ENCODE data around the gene PDCD10.

Gene PDCD10

DNA sequence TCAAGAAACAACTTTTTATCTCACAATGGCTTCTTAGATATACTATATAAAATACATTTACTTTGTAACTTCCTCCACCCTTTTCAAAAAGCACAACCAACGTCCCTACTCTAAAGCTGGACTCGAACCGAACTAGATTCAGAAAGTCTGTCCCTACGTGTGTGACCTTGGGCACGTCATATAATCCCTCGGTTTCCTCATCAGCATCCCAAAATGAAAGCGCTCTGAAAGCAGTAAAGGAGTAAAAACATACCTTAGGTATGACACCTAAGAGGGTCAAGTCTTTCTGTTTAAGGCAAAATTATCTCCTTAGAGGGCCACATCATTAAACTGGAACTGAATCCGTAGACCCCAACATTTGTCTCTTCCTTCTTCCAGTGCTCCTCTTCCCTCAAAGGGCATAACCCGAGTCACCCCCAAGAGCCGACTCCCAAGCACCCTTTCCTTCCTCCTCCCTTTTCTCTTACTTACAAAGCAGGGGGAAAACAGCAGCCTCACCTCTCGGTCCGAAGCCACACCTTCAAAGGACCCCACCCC, 663 bp downstream of the PDCD10 start:
- DNase-seq (ENCODE audit: low read depth), result no peak

DNA sequence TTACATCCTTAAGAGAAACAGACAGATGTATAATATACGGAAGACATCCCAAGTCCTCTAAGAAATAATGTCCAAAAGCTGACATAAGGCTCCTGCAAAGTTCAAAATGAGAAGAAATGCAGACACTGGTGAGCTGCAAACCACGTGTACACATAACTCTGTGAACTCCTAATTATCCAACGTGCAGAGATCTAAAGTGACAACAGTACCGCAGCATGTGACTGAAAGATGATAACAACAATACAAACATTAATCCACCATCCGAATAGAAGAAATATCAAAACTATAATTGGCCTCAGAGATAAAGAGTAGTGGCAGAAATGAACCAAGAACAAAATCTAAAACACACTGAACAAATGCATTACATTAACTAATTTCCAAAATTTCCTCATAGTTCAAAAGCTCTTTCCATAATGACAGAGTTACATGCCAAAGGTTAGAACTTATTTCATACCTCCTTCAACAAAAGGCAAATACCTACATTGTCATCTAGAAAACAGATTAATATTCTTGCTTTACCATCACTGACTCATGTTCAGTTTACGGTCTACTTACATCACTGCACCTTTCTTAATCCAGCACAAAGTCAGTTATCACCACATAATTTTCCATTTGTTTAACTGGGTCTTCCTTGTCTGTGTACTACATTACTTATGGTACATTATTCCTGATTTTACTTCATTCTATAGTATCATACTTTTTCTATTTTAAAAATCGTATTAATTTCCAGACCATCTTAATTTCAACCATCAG, 2.2 kb downstream of the PDCD10 start:
- DNase-seq (ENCODE audit: low read depth), result no peak

DNA sequence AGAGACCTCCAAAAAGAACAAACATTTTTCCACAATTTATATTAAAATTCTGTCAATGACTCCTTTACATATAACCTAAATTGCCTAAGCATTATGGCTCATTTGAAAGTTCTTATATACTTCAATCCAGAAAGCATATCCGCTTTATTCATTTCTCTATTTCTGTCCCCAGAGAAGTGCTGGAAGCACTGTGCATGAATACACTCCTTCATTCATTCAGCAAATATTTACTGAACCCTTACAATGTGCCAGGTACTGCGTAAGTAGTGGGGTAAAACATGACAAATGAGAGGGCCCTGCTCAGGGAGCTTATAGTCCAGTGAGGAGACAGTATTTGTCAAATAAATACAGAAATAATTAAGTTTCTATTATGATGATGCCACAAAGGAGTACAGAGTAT, 3.3 kb downstream of the PDCD10 start:
- no peak for DNase-seq (ENCODE audit: low read depth)

DNA sequence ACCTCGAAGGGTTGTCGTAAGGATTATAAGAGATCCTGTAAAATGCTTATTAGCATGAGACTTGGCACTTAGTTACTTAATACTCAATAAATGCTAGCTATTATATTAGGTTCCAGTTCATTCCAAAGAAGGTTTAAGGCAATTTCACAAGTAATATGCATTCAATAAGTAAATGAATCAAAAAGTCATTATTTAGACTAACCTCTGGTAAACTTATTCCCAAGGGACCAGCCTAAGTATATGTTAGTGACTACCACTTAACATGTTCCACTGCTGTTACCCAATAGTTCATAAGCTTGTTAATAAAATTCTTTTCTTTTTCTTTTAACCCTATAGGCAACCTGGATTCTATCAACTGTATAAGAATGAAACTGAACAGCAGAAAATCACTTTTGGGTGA, 5.1 kb downstream of the PDCD10 start:
- DNase-seq (ENCODE audit: low read depth), result no peak

DNA sequence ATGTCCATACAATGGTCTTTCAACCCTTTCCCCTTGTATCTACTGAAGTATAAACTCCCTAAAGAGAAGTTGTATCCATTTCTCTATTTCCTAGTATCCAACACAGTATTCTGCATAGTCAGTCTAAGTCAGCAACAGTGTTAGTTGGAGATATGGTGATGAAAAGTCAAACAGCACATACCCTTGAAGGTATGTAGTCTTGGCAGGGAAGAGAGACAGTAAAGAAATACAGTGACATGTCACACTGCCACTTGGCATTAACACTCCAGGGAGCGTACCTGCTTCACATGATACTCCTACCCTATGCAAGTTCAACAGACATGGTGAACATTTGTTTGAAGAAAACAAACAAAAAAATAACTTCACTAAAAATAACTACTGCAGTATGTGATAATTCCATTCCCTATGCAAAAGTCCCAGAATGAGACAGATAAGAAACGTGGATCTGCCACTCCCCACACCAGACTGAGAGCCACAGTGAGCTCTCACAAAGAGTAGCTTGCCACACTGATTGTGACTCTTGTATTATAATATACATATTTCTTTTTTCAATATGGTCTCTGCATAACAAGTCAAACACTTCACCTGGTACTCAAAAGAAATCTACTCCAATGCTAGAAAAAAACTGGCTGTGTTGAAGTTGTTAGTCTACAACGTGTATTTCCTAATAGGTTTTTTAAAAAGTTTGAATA, 5.9 kb downstream of the PDCD10 start:
- DNase-seq (ENCODE audit: low read depth), result no peak

DNA sequence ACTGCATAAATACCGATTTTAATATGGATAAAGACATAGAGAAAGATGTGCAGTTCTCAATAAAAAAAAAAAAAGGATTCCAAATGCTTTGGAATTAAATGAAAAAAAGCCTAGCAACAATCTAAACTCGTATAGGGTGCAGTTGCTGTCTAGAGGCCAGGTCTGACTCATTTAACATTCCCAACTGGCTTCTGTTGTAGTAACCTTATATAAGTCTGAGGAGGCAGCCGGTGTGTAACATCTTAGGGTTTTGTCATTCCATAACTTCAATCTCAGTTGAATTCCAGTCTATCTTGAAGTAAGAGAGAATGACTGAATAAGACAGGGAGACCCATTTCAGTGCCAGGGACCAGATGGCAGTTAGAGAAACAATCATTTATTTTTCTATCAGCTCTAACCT, 6.5 kb downstream of the PDCD10 start:
- no peak for DNase-seq (ENCODE audit: low read depth)

DNA sequence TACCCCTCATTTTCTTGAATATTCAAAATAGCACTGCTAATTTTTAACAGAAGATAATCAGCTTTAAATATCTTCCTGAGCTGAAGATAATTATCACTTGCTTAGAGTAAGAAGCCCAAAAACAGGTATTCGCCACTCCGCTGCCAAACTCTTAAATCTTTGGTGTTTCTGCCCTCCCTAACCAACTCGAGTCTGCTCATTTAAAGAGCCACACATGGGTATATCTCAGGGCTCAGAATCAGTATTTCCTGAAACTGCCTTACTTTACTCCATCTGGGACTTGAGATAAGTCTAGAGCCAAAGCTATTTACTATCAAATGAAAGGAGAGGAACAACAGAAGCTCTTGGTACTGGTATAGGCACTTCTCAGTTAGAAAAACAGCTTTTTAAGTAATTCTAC, 10.8 kb downstream of the PDCD10 start:
- DNase-seq (ENCODE audit: low read depth), result no peak

DNA sequence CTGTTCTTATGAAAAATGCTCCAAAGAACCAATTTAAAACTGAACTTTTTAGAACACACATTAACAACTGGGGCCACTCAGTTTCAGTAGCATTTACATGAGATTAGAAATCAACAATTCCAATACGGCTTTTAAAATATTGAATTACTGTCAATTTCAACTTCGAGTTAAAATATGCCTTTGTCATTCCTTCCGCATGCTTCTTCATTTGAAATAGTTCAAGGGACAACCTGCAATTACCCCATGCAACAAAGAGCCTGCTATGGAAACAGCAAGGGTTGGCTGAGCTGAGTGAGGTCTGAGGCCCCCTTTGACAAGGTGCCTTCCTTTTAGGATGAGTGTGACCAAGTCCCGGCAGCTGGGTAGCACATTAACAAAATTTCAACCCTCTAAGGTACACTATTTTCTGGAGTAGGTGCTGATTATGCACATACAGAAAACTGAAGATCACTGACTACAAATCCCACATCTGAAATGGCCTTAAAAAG, 11.6 kb downstream of the PDCD10 start:
- DNase-seq (ENCODE audit: low read depth), result no peak

DNA sequence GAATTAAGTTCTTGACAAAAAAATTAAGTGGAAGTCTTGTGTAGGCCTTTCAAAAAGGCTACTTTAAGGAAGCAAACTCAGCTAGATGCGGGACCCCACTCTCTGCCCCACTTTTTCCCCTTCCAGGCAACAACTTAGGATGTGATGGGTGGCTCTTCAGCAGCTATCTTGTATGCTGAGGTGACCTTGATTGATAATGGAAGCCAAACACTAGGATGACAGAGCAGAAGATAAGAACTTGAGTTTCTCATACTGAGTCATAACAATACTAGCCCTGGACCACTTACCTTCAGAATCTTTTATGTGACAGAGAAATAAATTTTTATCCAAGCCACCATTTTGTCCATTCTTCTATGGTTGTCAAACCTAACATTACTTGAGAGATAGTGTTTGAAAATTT, 16.1 kb downstream of the PDCD10 start:
- no peak for DNase-seq (ENCODE audit: low read depth)

DNA sequence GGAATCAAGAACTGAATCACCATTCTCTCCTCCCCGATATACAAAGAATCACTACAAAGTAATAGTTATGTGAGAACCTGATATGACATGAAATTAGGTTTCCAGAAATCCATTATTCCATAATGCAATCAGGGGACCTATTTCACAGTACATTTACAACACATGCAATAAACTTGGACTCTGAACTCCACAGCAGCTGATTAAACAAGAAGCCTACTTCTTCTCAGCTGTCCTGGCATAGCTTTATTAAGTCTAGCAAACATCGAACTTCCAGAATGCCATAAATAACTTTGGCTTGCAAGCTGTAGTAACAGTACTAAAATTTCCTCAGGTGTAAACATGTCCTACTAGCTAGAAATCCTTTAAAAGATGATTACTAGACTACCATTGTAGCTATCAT, 17.8 kb downstream of the PDCD10 start:
- no peak for DNase-seq (ENCODE audit: low read depth)

DNA sequence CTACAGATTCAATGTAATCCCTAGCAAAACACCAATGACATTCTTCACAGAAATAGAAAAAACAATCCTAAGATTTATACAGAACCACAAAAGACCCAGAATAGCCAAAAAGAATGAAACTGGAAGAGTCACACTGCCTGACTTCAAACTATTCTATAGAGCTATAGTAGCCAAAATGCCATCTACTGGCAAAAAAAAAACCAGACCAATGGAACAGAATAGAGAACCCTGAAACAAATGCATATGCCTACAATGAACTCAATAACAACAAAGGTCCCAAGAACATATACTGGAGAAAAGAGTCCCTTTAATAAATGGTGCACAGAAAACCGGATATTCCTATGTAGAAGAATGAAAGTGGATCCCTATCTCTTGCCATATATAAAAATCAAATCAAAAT, 19.8 kb downstream of the PDCD10 start:
- DNase-seq (ENCODE audit: low read depth), result no peak

DNA sequence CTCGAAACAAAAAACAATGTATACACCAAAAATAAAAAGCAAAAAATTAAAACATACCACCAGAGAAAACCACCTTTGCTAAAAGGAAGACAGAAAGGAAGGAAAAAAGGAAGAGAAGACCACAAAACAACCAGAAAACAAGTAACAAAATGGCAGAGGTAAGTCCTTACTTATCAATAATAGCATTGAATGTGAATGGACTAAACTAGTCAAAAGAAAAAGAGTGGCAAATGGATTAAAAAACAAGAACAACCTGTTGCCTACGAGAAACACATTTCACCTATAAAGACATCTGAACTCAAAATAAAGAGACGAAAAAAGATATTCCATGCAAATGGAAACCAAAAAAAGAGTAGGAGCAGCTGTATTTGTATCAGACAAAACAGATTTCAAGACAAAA, 22.2 kb downstream of the PDCD10 start:
- no peak for DNase-seq (ENCODE audit: low read depth)

DNA sequence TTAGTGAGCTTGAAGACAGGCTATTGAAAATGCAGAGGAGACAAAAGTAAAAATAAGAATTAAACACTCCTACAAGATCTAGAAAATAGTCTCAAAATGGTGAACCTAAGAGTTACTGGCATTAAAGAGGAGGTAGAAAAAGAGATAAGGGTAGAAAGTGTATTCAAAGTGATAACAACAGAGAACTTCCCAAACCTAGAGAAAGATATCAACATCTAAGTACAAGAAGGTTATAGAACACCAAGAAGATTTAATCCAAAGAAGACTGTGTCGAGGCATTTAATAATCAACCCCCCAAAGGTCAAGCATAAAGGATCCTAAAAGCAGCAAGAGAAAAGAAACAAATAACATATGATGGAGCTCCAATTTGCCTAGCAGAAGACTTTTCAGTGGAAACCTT, 23.3 kb downstream of the PDCD10 start:
- DNase-seq (ENCODE audit: low read depth), result no peak

DNA sequence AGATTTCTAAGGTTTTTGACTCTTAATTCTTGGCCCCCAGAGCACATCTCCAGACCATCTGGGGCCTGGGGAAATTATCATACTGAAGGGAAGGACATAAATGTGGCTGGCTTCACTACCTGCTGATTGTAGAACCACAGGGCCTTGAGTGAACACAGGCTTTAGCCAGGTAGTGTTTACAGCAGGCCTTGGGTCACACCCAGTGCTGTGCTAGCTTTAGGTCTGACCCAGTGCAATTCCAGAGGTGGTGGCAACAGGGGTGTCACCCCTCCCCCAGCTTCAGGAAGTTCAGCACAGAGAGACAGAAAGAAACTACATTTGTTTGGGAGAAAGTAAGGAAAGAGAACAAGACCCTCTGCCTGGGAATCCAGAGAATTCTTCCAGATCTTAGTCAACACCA, 24.1 kb downstream of the PDCD10 start:
- DNase-seq (ENCODE audit: low read depth), result no peak

DNA sequence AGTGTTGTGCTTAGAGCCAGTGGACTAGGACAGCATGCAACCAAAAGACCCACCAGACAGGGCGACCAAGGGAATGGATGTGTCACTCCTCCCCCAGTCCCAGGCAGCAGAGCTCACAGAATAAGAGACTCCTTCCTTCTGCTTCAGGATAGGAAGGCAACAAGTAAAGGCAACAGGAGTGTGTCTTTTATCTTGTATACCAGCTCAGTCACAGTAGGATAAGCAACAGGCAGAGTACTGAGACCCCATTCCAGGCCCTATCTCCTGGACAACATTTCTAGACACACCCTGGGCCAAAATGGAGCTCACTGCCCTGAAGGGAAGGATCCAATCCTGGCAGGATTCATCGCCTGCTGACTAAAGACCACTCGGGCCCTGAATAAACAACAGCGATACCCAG, 25.0 kb downstream of the PDCD10 start:
- no peak for DNase-seq (ENCODE audit: low read depth)

DNA sequence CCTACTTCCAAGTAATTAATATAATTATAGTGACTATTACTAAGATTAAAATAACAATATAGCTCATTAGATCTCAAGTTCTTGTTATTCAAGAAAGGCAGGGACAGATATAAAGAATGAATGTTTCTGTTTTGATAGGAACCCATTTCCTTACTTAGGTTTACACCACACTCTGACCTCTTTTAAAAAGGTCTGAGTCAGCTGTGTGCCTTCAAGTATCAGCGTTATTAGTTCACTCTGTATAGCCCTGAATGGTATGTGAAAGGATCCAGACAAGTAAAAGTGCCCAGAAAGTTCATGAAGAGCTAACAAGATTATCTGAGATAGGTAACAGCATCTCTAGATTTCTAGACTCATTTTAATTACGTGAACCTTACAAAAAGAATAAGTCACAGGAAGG, 28.9 kb downstream of the PDCD10 start:
- DNase-seq (ENCODE audit: low read depth), result no peak

DNA sequence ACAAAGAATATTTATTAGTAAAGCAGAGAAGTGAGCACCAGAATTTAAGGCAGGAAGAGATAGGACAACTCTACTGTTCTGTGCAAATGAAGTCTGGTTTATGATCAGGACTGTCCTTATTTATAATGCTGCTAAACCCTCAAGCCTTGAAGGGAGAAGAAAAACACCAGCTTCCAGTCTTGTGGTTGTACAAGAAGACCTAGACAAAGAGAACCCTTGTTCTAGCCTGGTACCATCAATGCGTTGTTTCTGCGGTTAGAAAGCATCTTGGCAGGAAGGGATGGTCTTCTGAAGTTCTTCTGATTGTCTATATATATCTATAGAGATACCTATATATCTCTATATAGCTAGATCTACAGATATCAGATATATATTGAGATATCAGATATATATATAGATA, 33.8 kb downstream of the PDCD10 start:
- DNase-seq (ENCODE audit: low read depth), result no peak

DNA sequence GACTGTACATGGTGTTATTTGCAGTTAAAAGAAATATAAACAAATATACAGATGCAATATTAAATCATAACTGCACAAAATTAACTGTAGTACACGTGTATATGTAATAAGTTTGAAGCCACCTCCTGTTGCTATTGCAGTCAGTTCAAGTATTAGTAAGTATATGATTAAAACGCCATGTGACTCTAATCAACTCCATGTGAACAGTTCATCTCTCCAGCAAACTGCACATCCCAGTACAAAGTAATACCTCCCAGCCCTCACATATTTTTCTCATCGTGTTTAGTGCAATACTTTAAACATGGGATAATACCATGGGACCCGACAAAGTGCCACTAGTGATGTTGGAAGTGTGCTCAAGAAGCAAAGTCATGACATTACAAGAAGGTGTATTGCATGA, 34.6 kb downstream of the PDCD10 start:
- no peak for DNase-seq (ENCODE audit: low read depth)

DNA sequence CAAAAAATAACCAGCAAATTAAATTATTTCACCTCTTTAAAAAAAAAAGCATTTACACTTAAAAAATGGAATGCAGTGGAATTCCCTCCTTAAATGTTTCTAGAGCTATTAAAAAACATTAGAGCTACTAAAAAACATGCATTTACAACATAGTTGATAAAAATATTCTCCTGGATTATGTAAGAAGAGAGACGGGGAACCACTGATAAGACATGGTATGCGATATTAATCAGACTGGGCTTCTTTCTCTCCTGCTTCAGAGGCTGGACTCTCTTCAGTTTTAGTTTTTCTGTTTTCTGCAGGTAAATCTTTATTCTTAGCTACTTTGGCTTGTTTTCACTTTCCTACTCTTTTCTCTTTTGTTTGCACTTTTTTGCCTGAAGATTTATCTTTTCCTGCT, 40.6 kb downstream of the PDCD10 start:
- no peak for DNase-seq (ENCODE audit: low read depth)

DNA sequence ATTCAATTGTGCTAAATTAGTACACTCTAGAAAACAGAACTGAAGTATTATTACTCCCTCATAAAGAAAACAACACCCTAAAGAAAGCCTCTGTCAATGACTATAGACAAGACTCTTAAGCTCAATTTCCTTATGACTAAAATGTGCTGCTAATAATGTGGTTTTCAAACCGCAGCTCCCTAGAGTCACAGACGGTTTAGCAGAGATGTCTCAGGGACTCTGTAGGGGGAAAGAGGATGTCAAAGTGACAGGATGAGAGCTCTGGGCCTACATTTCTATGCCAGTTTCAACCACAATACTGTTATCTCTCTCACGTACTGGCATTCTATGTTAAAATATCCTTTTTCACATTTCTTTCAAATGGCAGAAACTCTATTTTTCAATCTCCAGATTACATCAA, 43.3 kb downstream of the PDCD10 start:
- DNase-seq (ENCODE audit: low read depth), result no peak

DNA sequence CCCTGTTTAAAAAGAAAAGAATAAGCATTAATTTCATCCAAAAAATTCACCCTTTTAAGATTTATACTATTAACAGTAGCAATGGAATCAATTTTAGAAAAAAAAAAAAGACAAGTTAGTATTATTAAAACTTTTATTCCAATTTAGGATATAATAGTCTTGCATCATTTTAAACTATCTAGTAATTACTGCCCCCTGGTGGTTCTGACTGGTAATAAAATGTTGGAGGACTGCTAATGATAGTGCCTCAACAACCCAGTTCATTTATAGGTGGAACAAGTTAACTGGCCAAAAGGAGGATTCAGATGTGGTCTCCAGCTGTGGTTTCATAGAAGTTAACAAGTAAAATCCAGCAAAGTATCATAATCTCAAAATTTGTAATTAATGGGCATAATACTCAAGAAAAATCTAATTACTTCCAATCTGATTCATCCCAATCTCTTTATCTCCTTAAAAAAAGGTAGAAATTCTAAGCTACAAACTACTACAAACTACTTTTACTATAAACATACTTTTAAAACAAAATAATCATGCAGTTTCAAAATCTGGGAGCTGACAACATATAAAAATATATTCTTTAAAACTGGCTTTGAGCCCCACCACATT, 50.2 kb downstream of the PDCD10 start:
- DNase-seq (ENCODE audit: low read depth), result no peak

DNA sequence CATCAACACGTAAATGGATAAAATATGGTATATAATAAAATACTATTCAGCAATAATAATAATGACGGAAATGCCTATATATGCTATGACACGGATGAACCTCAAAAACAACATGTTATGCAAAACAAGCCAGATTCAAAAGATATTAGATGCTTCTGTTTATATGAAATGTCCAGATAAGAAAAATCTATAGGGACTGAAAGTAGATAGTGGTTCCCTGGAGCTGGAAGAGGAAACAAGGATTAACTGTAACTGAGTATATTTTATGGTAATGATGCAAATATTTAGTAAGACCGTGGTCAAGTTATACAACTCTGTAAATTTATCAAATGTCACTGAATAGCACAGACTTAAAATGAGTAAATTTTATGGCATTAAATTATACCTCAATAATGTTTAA, 55.2 kb downstream of the PDCD10 start:
- no peak for DNase-seq (ENCODE audit: low read depth)

DNA sequence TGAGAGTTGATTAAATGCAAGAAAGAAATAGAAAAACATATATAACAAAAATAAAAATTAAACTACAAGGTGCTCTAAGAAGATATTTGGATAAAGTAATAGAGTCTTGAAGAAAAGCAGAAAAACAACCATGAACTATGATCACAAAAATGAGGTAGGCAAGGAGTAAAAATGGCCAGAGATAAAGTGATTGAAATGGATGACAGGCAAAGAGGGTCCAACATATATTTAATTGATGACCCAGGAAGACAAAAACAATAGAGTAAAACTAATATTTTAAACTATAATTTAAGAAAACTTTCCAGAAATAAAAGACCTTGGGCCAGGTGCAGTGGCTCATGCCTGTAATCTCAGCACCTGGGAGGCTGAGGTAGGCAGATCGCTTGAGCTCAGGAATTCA, 58.8 kb downstream of the PDCD10 start:
- no peak for DNase-seq (ENCODE audit: low read depth)

Measured in stimulated activated CD8-positive, alpha-beta memory T cell treated with anti-CD3 and anti-CD28 coated beads, Interleukin-12 subunit alpha, Interleukin-12 subunit beta, amount 100 ng/mL, for 4 hours (primary cell).